GM19438 (cell line): ENCODE results near the gene UQCRH.

Experiments used
- ATAC-seq: cut with Tn5 transposase; IDR thresholded peaks from one replicate; pipeline ENCODE4 v1.9.1; 2021; ENCODE audit warnings: low read depth; ENCODE audit not compliant: unreplicated experiment

UQCRH gene

DNA sequence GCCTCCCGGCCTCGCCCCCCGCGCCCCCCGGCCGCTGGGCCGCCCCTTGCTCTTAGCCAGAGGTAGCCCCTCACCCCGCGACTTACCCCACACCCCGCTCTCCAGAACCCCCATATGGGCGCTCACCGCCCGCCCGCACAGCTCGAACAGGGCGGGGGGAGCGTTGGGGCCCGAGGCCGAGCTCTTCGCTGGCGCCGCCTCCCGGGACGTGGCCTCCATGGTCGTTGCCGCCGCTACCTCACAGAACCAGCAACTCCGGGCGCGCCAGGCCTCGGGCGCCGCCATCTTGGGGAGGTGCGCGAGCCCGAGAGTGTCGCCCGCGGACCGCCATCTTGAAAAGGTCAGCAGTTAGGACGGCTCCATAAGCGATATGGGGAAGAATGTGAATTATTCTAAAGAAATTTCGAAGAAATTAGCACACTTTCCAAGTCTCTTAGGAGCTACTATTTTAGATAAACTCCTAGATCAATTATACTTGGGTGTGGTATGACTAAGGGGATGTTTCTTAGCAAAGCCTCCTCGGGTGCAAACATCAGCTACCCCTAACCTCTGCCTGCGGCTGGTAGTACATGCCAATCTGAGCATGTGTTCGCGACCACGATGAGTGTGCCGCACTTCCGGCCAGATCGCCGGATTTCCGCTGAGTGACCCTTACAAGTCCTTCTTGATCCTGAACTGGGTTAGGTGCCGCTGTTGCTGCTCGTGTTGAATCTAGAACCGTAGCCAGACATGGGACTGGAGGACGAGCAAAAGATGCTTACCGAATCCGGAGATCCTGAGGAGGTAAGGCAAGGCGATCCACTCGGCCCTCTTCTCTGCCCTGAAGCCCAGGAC lies at the start of gene UQCRH, which contains the start of gene LRRC41:
UQCRH (plus strand) TSS at position 661 of the 834 bp plus-strand sequence; CDS start at position 730, 69 bp downstream.
LRRC41 (minus strand) TSS at position 579 of the 834 bp plus-strand sequence; CDS start at position 285, 294 bp downstream.
- ATAC-seq: peak; percentile 65

DNA sequence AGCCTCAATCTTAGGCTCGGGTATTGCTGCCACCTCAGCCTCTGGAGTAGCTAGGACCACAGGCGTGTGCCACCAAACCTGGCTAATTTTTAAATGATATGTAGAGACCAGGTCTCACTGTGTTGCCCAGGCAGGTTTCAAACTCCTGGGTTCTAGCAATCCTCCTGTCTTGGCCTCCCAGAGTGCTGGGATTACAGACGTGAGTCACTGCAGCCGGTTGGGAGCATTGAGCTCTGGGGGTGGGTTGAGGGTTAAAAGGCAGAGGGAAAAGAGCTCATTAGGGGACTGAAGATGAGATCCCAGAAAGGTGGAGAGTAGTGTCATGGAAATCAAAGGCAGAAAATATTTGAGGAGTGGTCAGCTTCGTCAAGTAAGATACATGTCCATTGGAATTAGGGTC lies 48.8 kb upstream of the UQCRH start:
- ATAC-seq: no peak

DNA sequence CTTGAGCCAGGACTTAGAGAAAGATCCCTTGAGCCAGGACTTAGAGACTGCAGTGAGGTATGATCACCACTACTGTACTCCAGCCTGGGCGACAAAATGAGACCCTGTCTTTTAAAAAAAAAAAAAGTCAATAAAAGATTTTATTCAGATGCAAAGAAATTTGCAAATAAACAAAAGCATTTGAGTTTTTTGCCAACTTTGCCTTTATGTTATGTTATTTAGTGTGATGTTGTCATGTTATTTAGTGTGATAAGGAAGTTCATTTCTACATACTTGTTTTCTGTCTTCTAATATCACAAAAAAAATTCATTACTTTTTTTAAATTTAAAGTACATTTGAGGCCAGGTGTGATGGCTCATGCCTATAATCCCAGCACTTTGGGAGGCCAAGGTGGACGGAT lies 47.0 kb upstream of the UQCRH start:
- no peak for ATAC-seq

DNA sequence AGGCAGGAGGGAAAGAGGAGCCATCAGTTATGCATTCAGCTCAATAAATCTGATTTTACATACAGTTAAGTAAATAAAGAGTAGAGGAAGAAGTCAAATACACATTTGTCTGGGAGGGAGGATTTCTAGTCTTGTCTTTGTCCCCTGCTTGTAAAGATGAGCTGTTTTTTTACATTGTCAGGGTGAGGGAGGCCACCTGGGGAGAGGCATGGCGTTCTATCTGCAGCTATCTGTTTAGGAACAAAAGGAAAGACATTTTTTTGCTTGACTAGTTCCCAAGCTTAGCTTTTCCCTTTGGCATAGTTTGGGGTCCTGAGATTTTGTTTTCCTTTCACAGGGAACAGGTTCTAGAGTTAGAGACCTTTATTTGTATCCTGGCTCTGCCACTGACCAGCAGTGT lies 41.0 kb upstream of the UQCRH start:
- no peak for ATAC-seq

DNA sequence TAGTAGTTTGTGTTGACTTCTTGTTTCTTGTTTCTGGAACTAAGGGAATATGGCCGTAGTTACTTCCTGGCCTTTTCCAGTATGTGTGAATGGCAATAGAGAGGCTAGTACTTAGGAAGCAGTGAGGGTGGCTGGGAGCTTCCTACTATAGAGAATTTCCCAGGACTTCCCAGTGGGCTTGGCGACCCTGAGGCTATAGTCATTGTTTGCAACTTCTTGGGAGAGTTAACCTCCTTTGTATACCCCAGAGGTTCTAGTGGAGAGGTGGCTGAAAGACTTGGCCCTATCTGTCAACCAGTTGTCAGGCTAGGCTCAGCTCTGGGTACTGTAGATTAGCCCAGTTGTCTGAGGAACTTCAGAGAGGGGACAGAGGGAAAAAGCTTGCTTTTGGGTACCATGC lies 40.4 kb upstream of the UQCRH start:
- no peak for ATAC-seq

DNA sequence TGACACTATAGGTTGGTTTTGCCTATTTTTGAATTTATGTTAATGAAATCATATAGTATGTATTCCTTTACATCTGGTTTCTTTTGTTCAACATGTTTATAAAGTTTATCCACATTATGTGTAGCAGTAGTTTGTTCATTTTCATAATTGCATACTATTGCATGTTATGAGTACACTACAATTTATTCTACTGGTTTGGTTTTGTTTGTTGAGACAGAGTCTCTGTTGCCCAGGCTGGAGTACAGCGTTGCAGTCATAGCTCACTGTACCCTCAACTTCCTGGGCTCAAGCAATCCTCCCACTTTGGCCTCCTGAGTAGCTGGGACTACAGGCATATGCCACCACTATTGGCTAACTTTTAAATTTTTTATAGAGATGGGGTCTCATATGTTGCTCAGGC lies 34.9 kb upstream of the UQCRH start:
- ATAC-seq: no peak

DNA sequence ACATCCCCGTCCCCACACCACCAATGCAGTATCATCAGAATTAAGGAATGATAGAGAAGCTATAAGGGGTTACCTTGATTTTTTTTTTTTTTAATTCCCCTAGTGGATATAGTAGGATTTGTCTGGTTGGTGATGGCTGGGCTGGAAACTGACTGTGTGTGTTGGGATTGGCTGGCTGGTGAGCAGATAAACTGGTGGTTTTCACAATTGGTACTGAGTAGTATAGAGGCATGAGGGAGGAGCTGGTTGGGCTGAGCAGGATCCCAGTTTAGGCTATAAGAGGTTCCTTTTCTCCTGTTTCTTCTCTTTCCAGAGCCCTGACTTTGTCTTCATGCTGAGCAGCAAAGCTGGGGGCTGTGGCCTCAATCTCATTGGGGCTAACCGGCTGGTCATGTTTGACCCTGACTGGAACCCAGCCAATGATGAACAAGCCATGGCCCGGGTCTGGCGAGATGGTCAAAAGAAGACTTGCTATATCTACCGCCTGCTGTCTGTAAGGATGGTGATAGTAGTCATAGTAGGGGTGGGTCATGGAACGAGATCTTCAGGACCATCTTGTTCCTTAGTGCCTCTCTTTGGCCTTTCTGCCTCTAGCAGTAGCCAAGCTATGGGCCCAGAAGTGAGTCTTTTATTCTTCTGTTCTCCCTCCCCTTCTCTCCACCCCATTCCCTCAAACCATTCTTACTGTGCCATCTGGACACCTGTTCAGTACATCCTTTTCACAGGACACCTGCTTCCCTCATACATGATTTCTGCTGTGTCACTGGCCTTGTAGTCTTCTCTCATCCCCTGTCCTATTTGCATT lies 29.1 kb upstream of the UQCRH start:
- ATAC-seq: no peak

DNA sequence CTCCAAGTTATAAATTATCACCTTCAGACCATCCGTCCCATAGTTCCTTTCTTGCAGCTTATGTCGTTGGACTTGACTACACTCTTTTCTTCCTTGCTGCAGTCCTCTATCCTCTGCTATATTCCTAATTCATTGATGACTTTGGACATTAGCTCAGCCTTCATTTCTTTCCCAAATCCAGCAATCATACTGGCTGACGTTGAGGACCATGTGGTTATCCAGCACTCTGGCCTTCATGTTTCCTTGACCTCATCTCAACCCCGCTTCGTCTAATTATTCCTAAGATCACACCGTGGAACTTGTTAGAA lies 28.5 kb upstream of the UQCRH start:
- ATAC-seq: no peak

DNA sequence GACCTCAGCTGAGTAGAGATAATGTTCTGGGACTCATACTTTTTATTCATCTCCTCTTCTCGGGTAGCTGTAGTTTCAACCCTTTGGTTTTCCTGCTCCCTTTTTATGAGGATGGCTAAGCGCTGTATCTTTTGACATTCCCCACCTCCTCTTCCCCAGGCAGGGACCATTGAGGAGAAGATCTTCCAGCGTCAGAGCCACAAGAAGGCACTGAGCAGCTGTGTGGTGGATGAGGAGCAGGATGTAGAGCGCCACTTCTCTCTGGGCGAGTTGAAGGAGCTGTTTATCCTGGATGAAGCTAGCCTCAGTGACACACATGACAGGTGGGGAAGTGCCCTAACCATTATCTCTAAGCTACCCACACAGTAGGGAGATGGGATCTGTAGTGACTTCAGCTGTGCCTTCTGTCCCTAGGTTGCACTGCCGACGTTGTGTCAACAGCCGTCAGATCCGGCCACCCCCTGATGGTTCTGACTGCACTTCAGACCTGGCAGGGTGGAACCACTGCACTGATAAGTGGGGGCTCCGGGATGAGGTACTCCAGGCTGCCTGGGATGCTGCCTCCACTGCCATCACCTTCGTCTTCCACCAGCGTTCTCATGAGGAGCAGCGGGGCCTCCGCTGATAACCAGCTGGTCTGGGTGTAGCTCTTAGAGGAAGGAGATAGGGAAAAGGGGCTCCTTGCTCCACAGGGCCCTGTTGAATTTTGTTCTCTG lies 25.7 kb upstream of the UQCRH start:
- ATAC-seq: no peak

DNA sequence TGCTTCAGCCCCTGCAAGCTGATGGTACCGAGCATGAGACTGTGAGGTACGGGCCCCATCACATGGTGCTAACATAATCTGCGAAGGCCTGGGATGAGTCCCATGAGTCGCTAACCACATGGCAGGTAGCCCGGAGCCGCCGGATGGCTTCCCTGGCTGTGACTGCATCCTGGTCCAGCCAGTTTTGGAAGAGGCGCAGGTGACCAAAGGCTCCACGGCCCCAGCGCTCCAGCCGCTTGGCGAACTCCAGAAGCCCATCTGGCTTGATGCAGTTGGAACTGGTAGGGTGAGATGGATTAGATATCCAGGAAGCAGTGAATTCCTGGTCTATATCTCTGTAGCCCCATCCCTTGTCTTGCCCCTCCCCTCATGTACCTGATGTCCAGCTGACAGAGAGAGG lies 24.7 kb upstream of the UQCRH start:
- ATAC-seq: no peak

DNA sequence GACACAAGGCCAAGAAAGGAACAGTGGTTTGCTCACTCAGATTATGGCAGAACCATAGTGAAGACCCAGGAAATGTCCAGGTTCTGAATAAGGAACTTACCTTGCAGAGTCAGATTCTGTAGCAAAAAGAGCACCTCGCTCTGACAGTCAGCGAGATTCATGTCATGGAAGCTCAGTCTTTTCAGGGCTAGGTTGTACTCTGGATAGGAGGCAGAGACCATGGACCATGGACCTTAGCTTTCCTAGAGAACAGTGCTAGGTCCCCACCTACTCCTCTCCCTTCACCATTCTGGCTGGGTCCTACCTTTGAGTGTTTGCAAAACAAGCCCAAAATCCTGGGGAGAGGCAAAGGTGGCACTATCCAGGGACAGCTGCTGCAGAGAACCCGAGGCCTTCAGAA lies 23.4 kb upstream of the UQCRH start:
- no peak for ATAC-seq

DNA sequence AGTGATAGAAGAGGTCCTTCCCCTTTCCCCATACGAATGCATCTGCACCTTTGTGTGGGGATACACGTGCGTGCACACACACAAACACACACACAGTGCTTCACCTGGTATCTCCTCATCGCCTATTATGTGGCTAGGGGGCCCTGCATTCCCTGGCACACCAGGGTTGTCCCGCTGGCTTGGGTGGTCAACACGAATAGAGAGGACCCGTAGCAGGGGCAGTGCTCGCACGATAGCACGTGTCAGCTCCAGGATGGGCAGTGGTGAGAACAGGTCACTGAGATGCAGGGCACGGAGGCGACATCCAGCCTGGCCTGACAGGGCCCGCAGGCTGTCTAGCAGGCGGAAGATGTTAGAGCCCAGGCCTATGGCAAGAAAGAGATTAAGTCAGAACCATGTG lies 22.5 kb upstream of the UQCRH start:
- ATAC-seq: no peak

DNA sequence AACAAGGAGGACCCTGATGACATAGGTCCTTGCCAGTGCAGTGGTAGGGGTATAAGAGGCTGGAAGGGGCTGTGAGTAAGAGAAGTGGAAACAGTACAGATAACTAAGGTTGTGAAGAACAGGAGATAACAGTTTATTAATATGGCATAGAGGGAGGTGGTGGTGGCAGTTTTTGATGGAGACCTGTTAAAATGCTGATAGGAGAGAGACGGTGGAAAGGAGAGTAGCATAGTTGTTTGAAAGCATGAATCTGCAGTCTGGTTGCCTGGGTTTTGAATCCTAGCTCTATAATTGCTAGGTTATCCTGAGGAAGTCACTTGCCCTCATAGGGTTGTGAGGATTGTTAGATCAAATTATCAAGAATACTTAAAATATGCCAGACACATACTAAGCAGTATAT lies 19.4 kb upstream of the UQCRH start:
- ATAC-seq: no peak

DNA sequence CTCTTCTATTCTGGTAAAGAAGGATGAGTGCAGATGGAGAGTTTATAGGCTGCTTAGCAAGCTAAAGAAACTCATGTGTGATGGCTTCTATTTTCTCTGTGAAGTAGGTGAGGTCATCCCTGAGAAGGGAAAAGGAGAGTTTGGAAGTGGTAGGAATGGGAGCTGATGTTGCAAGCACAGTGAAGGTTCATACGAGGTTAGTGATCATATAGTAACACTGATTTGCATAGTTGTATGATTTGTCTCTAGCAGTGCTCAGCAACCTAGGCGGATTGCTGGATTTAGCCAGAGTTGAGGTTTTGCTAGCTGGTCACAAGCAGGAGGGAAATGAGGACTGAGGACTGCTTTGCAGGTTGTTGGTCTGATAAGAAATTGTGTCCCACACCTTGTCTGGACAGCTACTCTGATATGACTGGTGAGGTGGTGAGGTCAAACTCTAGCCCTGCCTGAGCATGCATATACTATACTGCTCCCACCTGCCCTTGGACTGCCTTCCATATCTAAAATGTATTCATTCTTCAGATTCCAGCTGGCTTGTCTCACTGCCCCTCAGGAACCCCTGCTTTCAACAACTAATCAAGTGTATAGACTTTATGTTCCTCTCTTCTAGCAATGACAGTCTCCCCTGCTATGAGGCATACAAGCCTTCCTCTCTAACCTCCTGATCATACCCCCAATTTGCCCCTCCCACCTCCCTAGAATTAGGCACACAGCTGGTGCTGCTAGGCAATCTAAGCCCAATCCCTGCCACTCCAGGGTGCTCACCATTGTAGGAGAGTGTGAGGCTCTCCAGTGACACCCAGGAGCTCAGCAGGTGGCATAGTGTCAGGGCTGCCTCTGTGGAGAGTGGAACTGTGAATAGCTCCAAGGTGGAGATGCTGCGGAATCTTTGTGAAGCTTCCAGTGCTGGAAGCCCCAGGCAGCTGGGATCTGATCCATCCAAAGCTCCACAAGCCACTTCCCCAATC lies 18.6 kb upstream of the UQCRH start:
- no peak for ATAC-seq

DNA sequence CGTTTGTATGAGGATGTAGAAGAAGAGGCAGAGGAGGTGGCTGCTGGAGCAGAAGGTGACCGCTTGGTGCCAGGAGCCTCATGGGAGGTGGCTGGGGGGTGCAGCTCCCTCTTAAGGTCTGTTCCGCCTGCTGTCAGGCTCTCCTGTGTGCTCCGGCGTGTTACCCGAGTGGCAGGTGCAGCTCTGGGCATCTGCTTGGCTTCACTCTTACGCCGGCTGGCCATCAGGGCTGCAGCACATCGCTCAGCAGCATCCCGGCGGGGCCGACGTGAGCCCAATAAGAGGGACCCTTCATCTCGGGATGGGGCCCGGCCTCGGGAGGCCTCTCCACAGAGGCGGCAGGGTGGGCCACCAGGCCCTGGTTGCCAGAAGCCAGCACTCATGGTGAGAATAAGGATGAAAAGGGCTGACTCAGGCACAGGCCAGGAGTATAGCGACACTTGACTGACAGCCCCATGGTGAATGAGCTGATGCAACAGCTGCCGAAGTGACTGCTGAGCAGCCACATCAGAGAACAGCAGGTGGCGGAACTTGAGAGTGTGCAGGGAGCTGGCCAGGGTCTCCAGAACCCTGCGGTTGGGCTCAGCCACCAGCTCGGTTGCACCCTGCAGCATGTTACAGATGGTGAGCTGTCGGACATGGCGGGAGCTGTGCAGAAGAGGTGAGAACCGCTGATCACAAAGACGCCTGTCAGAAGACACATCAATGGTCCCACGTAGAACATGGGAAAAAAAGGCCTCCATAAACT lies 17.6 kb upstream of the UQCRH start:
- no peak for ATAC-seq

DNA sequence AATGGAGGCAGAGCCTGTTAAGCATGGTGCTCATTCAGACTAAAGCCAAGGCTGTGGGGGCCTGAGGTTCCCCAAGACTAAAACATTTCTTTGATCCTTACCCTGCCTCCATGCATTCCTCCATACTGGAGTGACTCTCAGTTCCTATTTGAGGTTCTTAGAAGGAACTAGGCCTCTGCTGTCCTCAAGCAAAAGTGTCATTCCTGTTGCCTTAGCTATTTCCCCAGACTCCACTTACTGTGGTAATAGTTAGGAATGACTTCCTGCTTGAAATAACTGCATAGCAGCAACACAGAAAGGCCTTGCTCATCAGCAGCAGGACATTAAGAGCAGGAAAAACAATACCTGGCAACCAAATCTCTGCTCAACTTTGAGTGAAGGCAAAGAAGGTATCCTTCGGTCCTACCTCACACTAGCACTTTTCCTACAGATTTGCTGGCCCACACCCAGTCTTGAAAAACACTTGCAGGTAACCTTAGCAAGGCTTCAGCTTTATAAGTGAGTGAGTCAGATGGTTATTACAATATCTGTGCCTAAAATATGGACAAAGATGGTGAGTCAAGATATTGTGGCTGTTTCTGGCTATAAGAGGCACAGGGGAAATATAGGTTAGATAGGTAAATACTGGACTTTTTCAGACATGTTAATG lies 14.9 kb upstream of the UQCRH start:
- no peak for ATAC-seq

DNA sequence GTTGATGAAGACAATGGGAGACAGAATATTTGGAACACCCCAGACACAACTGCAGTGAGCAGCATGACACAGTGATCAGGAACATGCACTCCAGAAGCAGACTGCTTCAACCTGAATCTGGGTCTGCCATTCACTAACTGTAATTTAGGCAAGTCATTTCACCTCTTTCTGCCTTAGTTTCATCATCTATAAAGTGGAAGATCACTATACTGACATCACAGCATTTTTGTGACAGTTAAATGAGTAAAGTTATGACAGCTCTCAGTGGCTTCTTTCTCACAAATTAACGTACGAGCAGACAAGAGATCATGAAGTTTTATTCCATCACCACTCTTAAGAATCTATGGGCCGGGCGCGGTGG lies 14.4 kb upstream of the UQCRH start:
- ATAC-seq: no peak

DNA sequence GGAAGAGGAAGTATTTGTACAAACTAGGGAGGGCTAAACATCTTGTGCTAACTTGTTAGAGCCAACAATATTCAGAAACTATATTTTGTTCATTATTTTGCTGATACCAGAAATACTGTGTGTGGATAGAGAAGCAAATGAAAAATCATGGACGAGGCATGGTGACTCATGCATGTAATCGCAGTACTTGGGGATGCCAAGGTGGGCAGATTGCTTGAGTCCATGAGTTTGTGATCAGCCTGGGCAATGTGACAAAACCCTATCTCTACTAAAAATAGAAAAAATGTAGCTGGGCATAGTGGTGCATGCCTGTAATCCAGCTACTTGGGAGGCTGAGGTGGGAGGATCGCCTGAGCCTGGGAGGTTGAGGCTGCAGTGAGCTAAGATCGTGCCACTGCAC lies 13.5 kb upstream of the UQCRH start:
- ATAC-seq: no peak

DNA sequence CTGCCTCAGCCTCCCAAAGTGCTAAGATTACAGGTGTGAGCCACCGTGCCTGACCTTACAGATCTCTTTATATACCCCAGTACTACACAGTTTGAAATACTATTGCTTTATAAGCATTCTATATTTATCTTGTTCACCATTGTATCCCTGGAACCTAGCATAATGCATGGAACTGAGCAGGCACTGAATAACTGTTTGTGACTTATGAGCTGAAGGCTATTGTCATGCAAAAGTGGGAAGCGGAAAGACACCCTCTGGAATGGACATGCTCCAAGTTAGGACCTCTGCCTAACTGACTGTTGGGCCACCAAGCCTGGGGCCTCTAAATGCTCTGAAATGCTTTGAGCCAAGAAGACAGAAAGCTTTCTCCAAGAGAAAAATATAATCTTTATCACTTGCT lies 8.2 kb upstream of the UQCRH start:
- no peak for ATAC-seq
